Transverse colon (tissue), 4 donors: ENCODE data around the gene NKD2. TPM values are rescaled to one million over a fixed set of nuclear protein-coding genes. Genes with fewer than 3 reads are reported as not detected.

Source experiments
- DNase-seq: peaks from one replicate; pipeline ENCODE4 v3.0.0-alpha.2; 2019
- H3K27ac ChIP-seq, 4 donors: fragments of 200-600 bp; sonication (generic); 2 replicates each; pipeline ENCODE4 v1.5.1; 2016 to 2018; ENCODE audit warnings: inconsistent platforms in 4 of 4
- H3K27me3 ChIP-seq: fragments of 200-600 bp; sonication (generic); 2 replicates; pipeline ENCODE4 v1.5.1; 2017; ENCODE audit warnings: inconsistent platforms
- H3K36me3 ChIP-seq, 4 donors: fragments of 200-600 bp; sonication (generic); 2 replicates each; pipeline ENCODE4 v1.5.1; 2017 to 2019; ENCODE audit warnings: inconsistent platforms in 4 of 4
- H3K4me1 ChIP-seq, 4 donors: fragments of 200-600 bp; sonication (generic); 2 replicates each; pipeline ENCODE4 v1.5.1; 2017 to 2020; ENCODE audit warnings: inconsistent platforms in 4 of 4
- H3K4me3 ChIP-seq, 4 donors: fragments of 200-600 bp; sonication (generic); 1 replicate in 1 of 4; 2 replicates in 3 of 4; pipeline versions ENCODE4 v1.5.1 to v1.6.1; 2017 to 2019; ENCODE audit warnings: inconsistent platforms in 4 of 4
- H3K9me3 ChIP-seq, 2 donors: fragments of 200-600 bp; sonication (generic); 2 replicates each; pipeline ENCODE4 v1.5.1; 2017 to 2019; ENCODE audit warnings: inconsistent platforms in 2 of 2
- CTCF ChIP-seq, 5 experiments: fragments of 200-600 bp in 3 of 5; fragments of 450-650 bp in 2 of 5; sonication (generic) in 3 of 5; IDR thresholded peaks; 1 replicate in 2 of 5; 2 replicates in 3 of 5; pipeline ENCODE4 v1.5.1; 2016 to 2017; ENCODE audit warnings: antibody characterized with exemption in 5 of 5, inconsistent platforms in 3 of 5, mild to moderate bottlenecking in 2 of 5, moderate library complexity in 1 of 5
- EP300 ChIP-seq: sonication (generic); formaldehyde crosslinking; IDR thresholded peaks from one replicate; pipeline ENCODE4 v1.6.1; 2017; ENCODE audit warnings: antibody characterized with exemption, low read depth
- POLR2A ChIP-seq: fragments of 450-650 bp; IDR thresholded peaks from one replicate; pipeline ENCODE4 v1.6.1; 2016; ENCODE audit warnings: antibody characterized with exemption, mild to moderate bottlenecking, moderate library complexity
- POLR2AphosphoS5 ChIP-seq, 3 donors: sonication (generic); formaldehyde crosslinking; IDR thresholded peaks; one replicate each; pipeline ENCODE4 v1.6.1; 2016; ENCODE audit warnings: antibody characterized with exemption in 3 of 3
- WGBS, 2 donors: methylation state at CpG; one replicate each; pipeline ENCODE4 v1.1.5; 2018; ENCODE audit warnings: low coverage in 1 of 2; 5-methylcytosine and 5-hydroxymethylcytosine counted together
- in situ Hi-C, 4 donors: fragments of 200-750 bp; cut with MboI; loops; one replicate each; pipeline versions ENCODE4 v1.15.0 to v1.15.1; 2017; ENCODE audit warnings: low sequenced_read_pairs in 3 of 4, low pct_ligation_motif_present in 1 of 4, low pct_unique_long_range_greater_than_20kb in 1 of 4
- intact Hi-C: fragments of 100-400 bp; cut with DNase I; formaldehyde crosslinking; loops from one replicate; pipeline ENCODE4 v1.15.1; 2023; ENCODE audit warnings: low total_unique reads
- total RNA-seq, 4 donors: library from RNA; depleted of rRNA; stranded (reverse); fragments of >200 nt; gene quantifications; one replicate each; pipeline ENCODE4 v1.1.0, GENCODE V29; 2016

NKD2 gene
- total RNA-seq, 4 donors from 2014 or later: 0.41 to 0.80 TPM; not detected in 2

DNA sequence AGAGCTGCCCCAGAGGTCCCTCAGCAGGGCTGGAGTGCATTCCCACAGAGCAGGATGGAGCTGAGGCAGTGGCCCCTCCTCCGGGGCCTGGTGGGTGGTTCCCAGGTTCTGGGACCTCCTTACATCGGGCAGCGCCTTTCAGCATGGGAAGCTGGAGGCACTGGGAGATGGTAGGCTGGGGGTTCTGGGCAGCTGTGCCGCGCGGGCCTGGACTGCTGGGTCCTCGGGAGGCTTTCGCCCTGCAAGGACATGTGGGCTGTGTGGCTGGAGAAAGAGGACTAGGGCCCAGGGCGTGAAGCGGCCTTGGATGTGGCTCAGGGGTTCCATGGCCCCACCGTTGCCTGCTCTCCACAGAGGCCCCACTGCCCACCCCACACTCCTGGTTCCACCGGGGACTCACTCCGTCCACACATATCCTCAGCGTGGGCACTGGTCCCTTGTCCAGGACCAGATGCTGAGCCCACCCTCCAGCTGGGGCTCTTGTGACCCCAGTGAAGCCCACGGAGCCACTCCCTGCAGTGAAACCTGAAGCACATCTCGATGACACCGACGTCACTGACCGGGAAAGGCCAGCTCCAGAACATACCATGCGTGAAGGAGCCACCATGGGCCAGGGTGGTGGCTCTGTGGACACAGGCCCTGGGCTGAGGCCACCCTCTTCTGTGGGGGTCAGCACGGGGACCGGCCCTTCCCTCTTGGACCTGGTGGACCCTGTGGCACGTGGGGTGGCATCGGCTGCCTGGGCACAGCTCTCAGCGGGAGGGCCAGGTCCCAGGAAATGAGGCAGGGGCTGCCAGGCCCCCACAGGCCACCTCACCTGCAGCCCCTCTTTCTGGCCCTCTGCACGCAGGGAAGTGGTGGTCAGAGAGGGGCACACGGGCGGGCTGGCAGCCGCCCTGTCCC is 31.5 kb upstream of the NKD2 start:
- DNase-seq: no peak
- in situ Hi-C loops: no loop called here
- TF ChIP-seq POLR2A (no peak), EP300 (no peak), CTCF (IDR thresholded peaks at IDR 0.05) (no peak), POLR2AphosphoS5 (IDR thresholded peaks at IDR 0.05) (no peak)
- Histone ChIP-seq H3K27me3 (no peaks in the 10 kb centered on the region), H3K36me3 (no peaks in the 10 kb centered on the region), H3K4me1 (peaks cover 0 to 9% (median 6%) of the 10 kb centered on the region in 4 donors), H3K27ac (no peak overlapping the region), H3K9me3 (no peaks in the 10 kb centered on the region), H3K4me3 (no peak overlapping the region)
- intact Hi-C loops: no loop called here
- 92% methylated on average over 26 of the region's 29 CpGs; no CpG with 5 or more reads in 1 of the 2 donors for WGBS, 2 donors

- no peak overlapping the region for H3K4me3 ChIP-seq
- no peak overlapping the region for H3K27ac ChIP-seq
- H3K9me3 ChIP-seq: no peaks in the 10 kb centered on the region
- peaks cover 0 to 9% (median 6%) of the 10 kb centered on the region in 4 donors for H3K4me1 ChIP-seq
- 50 to 62% methylated on average over 1 to 16 of the region's 16 CpGs for WGBS, 2 donors
- intact Hi-C loops (no loop called here), in situ Hi-C loops (no loop called here)
- no peak for TF ChIP-seq EP300
- TF ChIP-seq POLR2A: no peak
- no peak for TF ChIP-seq POLR2AphosphoS5 (IDR thresholded peaks at IDR 0.05)
- TF ChIP-seq CTCF (IDR thresholded peaks at IDR 0.05): no peak
- H3K36me3 ChIP-seq: no peaks in the 10 kb centered on the region
- H3K27me3 ChIP-seq: no peaks in the 10 kb centered on the region
- DNase-seq: no peak
Observed at GRCh38 chr5:978054-978453, 30.5 kb upstream of the NKD2 start.

- Histone ChIP-seq H3K27ac (no peak overlapping the region), H3K4me1 (peaks cover 0 to 9% (median 6%) of the 10 kb centered on the region in 4 donors), H3K36me3 (no peaks in the 10 kb centered on the region), H3K4me3 (no peak overlapping the region), H3K27me3 (no peaks in the 10 kb centered on the region), H3K9me3 (no peaks in the 10 kb centered on the region)
- intact Hi-C loops (no loop called here), in situ Hi-C loops (no loop called here)
- no peak for DNase-seq
- 69 to 73% methylated on average over 5 to 10 of the region's 10 CpGs for WGBS, 2 donors
- TF ChIP-seq CTCF (IDR thresholded peaks at IDR 0.05) (no peak), POLR2A (no peak), EP300 (no peak), POLR2AphosphoS5 (IDR thresholded peaks at IDR 0.05) (no peak)
Observed at GRCh38 chr5:978693-979092, 29.9 kb upstream of the NKD2 start.

DNA sequence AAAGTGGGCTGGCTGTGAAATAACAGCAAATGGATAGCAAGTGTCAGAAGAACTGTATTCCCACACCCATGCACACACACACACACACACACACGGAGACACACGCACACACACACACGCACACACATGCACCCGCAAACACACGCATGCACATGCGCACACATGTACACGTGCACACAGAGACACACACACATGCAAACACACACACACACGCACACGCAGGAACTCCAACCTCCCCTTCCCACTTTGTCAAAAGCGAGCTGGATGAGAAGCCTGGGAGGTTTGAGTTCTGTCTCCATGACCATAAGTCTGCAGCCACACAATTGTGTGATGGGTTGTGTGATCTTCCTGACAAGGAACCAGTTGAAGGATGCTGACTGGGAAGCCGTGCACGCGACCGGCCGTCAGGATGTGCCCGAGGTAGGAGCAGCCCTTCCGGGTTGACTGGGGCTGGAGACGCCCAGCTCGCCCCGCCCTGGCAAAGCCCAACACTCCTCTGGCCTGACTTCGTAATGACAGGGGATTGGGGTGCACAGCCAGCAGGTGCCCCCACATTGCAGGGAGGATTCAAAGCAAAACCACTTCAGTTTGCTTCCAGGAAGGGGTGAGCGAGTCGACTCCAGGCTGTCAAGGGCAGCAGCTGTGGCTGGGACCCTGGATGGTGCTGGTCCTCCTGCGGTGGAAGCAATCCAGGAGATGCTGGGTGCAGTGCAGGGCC is 29.3 kb upstream of the NKD2 start:
- no peaks in the 10 kb centered on the region for H3K27me3 ChIP-seq
- DNase-seq: no peak
- H3K36me3 ChIP-seq: no peaks in the 10 kb centered on the region
- intact Hi-C loops (no loop called here), in situ Hi-C loops (no loop called here)
- 69% methylated on average over 24 of the region's 24 CpGs; no CpG with 5 or more reads in 1 of the 2 donors for WGBS, 2 donors
- no peak overlapping the region for H3K27ac ChIP-seq
- TF ChIP-seq EP300: no peak
- no peak for TF ChIP-seq POLR2A
- no peak for TF ChIP-seq CTCF (IDR thresholded peaks at IDR 0.05)
- TF ChIP-seq POLR2AphosphoS5 (IDR thresholded peaks at IDR 0.05): no peak
- H3K9me3 ChIP-seq: no peaks in the 10 kb centered on the region
- peaks cover 0 to 9% (median 6%) of the 10 kb centered on the region in 4 donors for H3K4me1 ChIP-seq
- H3K4me3 ChIP-seq: no peak overlapping the region
